Mucosa of rectum (tissue), 2 donors: ENCODE data around the gene RPS6KC1.
"Not testable (repeated sequence)": the region's sequence is repeated elsewhere in the genome, so short reads cannot be mapped to it uniquely, and the experiment has no call there.

Experiments
- H3K27ac ChIP-seq, 2 donors: one replicate each; pipeline ENCODE4 v1.7.0; 2013; ENCODE audit warnings: inconsistent platforms in 2 of 2, low read depth in 2 of 2, low read length in 2 of 2
- H3K27me3 ChIP-seq, 2 donors: one replicate each; pipeline ENCODE4 v1.7.0; 2013; ENCODE audit warnings: low read length in 2 of 2; ENCODE audit not compliant: control insufficient read depth in 2 of 2, insufficient read depth in 2 of 2
- H3K36me3 ChIP-seq, 2 donors: one replicate each; pipeline ENCODE4 v1.7.0; 2013; ENCODE audit warnings: low read length in 2 of 2; ENCODE audit not compliant: control insufficient read depth in 2 of 2, insufficient read depth in 2 of 2
- H3K4me1 ChIP-seq, 2 donors: one replicate each; pipeline ENCODE4 v1.7.0; 2013; ENCODE audit warnings: low read length in 2 of 2, mild to moderate bottlenecking in 1 of 2; ENCODE audit not compliant: control insufficient read depth in 2 of 2, insufficient read depth in 2 of 2
- H3K4me3 ChIP-seq, 2 donors: one replicate each; pipeline ENCODE4 v1.7.0; 2013; ENCODE audit warnings: low read length in 2 of 2
- H3K9ac ChIP-seq, 2 donors: one replicate each; pipeline ENCODE4 v1.7.0; 2013; ENCODE audit warnings: low read length in 2 of 2, low read depth in 1 of 2, mild to moderate bottlenecking in 1 of 2
- H3K9me3 ChIP-seq, 2 donors: one replicate each; pipeline ENCODE4 v1.7.0; 2013; ENCODE audit warnings: low read length in 2 of 2; ENCODE audit not compliant: control insufficient read depth in 2 of 2
- donor health status: healthy.
- donor health status: Normal muscosa, but diverticular disease.

Gene RPS6KC1

DNA sequence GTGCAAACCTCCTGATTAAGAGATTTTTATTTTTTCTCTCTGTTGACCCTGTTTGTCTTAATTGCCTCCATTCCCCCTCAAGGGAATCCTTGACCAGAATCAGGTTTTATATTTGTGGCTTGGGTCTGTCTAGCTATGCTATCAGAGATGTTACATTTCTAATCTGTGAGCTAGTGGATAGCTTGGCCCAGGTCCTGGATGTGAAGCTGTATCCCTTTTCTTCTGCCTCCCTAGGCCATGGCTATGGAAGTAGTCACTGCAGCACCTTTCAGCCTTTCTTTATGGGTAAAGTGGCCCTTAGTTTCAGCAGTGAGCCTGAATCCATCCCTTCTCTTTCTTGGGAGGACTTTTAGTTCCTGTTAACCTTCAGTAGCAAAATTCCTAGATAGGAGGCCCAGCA, 18.4 kb upstream of the RPS6KC1 start:
- Histone ChIP-seq H3K4me1 (no peaks in the 10 kb centered on the region), H3K4me3 (no peak overlapping the region), H3K27ac (no peak overlapping the region)

DNA sequence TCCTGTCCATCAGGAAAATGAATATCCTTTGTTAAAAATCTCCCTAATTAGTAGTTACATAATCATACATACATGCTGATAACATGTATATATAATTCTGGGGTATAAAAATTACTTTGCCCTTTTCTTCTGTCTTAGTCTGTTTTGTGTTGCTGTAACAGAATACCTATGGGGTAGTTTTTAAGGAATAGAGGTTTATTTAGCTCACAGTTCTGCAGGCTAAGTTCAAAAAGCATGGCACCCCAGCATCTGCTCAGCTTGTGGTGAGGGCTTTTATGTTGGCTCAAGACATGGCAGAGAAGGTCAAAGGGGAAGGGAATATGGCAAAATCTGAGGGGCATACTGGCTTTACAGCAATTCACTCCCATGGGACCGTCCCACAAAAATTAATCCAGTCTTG, 16.3 kb upstream of the RPS6KC1 start:
- Histone ChIP-seq H3K9ac (no peak overlapping the region), H3K27ac (no peak overlapping the region), H3K9me3 (peaks cover 0 to 2% of the 10 kb centered on the region in 2 donors), H3K27me3 (peaks cover 0 to 10% of the 10 kb centered on the region in 2 donors), H3K36me3 (no peaks in the 10 kb centered on the region), H3K4me1 (no peaks in the 10 kb centered on the region), H3K4me3 (no peak overlapping the region)

More for the DNA sequence above, 18.4 kb upstream of the RPS6KC1 start:
- Histone ChIP-seq H3K27me3 (peaks cover 0 to 10% of the 10 kb centered on the region in 2 donors), H3K9me3 (peaks cover 0 to 2% of the 10 kb centered on the region in 2 donors), H3K9ac (no peak overlapping the region), H3K36me3 (no peaks in the 10 kb centered on the region)

DNA sequence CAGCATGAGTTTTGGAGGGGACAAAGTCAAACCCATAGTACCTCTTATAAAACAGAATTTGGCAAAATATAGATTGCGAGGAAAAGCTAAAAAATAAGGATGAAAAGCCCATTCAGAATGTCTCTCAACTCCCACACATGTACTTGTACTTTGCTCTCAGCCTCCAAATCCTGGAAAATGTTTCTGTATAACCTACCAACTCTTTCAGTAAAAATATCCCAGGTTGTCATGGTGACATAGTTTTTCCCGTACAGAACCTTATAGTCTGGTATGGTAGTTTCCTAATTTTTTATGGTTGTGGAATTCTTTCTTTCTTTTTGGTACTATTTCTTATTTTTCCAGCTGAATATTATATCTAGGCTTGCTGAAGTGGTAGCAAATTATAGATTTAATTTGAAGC, 15.5 kb upstream of the RPS6KC1 start:
- Histone ChIP-seq H3K27me3 (peaks cover 0 to 9% of the 10 kb centered on the region in 2 donors), H3K4me3 (no peak overlapping the region), H3K4me1 (no peaks in the 10 kb centered on the region), H3K9ac (no peak overlapping the region), H3K27ac (no peak overlapping the region), H3K36me3 (no peaks in the 10 kb centered on the region), H3K9me3 (peaks cover 0 to 2% of the 10 kb centered on the region in 2 donors)

DNA sequence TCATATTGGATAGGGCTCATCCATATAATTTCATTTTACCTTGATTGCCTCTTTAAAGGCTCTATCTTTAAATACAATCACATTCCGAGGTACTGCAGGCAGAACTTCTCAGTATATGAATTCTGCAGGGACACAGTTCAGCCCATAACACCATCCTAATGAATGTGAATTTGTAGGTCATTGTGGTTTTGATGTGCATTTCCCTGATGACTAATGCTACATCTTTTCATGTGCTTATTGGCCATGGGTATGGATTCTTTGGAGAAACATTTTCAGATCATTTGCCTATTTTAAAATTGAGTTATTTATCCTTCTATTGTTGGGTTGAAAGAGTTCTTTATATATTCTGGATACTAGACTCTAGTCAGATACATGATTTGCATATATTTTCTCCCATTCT, 9.6 kb upstream of the RPS6KC1 start:
- Histone ChIP-seq H3K36me3 (no peaks in the 10 kb centered on the region), H3K27me3 (peaks cover 0 to 3% of the 10 kb centered on the region in 2 donors), H3K9me3 (no peaks in the 10 kb centered on the region), H3K4me1 (no peaks in the 10 kb centered on the region), H3K9ac (no peak overlapping the region), H3K27ac (no peak overlapping the region), H3K4me3 (no peak overlapping the region)

DNA sequence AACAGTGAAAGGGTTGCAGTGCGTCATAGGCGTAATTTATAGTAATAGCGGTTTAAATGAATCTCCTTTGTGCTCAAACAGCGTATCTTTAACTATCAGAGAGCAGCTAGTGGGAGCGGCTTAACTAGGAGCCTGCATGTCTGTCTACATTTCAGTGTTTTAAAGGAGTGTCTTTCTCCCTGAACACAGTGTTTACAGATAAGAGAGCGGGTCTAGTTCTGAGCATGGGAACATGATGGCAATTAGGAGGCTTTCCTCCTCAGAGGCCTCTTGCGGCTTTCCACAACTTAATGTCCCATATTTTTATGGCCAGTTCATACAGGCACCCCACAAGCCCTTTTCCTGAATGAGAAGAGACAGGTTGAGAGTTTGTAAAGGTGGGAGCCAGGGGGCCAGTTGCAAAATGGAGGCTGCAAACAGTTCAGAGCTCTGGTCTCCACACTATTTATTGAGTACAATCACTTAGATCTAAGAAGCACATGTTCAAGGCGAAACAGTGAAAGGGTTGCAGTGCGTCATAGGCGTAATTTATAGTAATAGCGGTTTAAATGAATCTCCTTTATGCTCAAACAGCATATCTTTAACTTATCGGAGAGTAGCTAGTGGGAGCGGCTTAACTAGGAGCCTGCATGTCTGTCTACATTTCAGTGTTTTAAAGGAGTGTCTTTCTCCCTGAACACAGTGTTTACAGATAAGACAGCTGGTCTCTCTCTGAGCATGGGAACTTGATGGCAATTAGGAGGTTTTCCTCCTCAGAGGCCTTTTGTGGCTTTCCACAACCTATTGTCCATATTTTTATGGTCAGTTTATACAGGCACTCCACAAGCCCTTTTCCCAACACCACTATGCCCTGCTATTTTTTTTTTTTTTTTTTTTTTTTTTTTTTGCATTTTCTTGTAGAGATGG, 5.5 kb upstream of the RPS6KC1 start:
- H3K9me3 ChIP-seq, H3K27ac ChIP-seq: not testable (repeated sequence)

DNA sequence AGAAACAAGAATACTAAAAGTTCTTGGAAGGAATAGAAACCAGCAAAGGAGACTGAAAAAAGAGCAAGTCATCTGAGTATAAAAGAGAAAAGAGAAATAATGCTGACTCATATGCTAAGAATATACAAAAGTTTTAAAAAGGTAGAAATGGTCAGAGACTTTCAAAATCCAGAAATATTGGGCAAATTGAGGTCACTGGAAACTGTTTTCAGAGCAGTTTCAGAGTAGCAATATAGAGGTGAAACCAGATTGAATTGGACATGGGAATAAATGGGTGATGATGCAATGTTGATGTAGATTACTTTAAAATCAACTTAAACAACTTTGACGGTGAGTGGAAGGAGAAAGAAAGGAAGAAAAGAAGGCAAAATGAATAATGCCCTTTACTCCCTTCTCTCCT, 1.8 kb upstream of the RPS6KC1 start:
- no peak overlapping the region for H3K27ac ChIP-seq
- H3K36me3 ChIP-seq = no peaks in the 10 kb centered on the region
- H3K9ac ChIP-seq = no peak overlapping the region
- peaks cover 0 to 8% of the 10 kb centered on the region in 2 donors for H3K4me1 ChIP-seq
- peaks cover 0 to 4% of the 10 kb centered on the region in 2 donors for H3K27me3 ChIP-seq
- no peak overlapping the region for H3K4me3 ChIP-seq
- no peaks in the 10 kb centered on the region for H3K9me3 ChIP-seq

More for the DNA sequence above, 5.5 kb upstream of the RPS6KC1 start:
- H3K4me3 ChIP-seq, H3K27me3 ChIP-seq, H3K9ac ChIP-seq, H3K36me3 ChIP-seq, H3K4me1 ChIP-seq: not testable (repeated sequence)

DNA sequence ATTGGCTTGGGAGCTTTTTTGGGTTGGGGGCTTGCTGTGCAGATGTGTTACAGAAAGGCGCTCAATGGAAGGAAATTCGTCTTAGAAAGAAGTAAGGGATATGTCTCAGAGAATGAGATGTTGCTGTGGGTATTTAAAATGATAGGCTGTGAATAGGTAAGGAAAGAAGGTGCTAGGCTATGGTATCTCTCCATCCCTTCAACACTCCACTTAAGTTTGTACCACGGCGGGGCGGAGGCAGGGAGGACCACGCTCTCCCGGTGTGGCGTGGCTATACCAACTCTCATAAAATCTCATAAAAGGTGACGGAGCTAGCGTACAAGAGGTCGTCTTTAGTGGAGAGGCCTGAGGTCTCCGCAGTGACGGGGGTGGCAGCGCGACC, 305 bp upstream of the RPS6KC1 start:
- Histone ChIP-seq H3K27ac (peak overlapping the region; percentile 67 to 82), H3K4me3 (peak overlapping the region; percentile 92 to 96), H3K36me3 (no peaks in the 10 kb centered on the region), H3K27me3 (peaks cover 0 to 4% of the 10 kb centered on the region in 2 donors), H3K9me3 (no peaks in the 10 kb centered on the region), H3K4me1 (peaks cover 0 to 8% of the 10 kb centered on the region in 2 donors), H3K9ac (peak overlapping the region; percentile 80)

DNA sequence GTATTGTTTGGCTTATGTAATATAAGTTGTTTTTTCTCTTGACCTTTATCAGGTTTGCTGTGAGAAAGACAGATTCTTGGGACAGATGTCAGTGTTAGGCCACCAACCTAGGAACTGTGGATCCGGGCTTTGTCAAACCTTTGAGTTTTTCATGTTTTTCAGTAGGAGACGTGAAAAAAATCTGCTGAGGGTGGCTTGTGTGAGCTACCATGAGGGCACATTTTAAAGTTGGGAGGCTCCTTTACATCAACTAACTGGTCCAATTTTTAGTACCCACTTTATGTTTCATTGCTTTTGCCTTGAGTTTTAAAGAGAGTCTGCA, 801 bp downstream of the RPS6KC1 start:
- Histone ChIP-seq H3K27ac (no peak overlapping the region), H3K27me3 (peaks cover 0 to 4% of the 10 kb centered on the region in 2 donors), H3K9me3 (no peaks in the 10 kb centered on the region), H3K4me1 (peaks cover 0 to 8% of the 10 kb centered on the region in 2 donors), H3K9ac (peak overlapping the region; percentile 80), H3K4me3 (peak overlapping the region; percentile 92 to 96), H3K36me3 (no peaks in the 10 kb centered on the region)

DNA sequence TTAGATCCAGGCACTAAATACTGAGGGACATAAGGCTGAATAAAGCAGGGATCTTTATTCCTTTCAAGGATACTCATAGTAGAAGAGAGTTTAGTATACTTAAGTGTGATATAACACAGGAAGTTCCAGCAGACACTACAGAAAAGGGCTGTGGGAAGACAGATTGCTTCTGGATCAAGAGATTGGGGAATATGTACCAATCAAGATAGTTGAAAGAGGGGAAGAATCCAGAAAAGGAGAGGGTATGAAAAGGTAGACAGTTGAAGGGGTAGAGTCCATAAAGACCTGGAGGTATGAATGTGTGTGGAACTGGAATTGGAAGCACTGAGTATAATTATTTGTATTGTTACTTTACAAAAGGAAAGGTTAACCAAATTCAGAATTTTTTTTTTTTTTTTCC, 2.4 kb downstream of the RPS6KC1 start:
- Histone ChIP-seq H3K9ac (no peak overlapping the region), H3K36me3 (no peaks in the 10 kb centered on the region), H3K4me3 (no peak overlapping the region), H3K9me3 (no peaks in the 10 kb centered on the region), H3K27ac (no peak overlapping the region), H3K4me1 (peaks cover 0 to 8% of the 10 kb centered on the region in 2 donors), H3K27me3 (peaks cover 0 to 4% of the 10 kb centered on the region in 2 donors)

DNA sequence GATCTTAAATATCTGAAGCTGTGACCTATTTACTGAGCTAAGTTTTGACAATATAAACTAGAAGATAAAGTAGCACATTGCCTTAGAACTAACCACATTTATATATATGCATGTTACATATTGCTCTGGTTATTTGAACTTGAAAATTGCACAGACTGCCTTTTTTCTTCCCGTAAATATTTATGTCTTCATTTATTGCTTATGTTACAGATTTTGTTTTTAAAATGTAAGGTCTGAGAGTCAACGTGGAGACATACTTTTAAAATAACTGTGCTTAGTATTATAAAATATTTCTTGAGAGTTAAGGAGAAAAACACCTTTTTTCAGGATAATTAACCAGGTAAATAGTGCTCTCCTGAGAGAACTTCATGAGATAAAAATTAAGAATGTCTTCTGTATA, 3.1 kb downstream of the RPS6KC1 start:
- Histone ChIP-seq H3K4me3 (no peak overlapping the region), H3K36me3 (no peaks in the 10 kb centered on the region), H3K27ac (no peak overlapping the region), H3K9me3 (no peaks in the 10 kb centered on the region), H3K9ac (no peak overlapping the region), H3K27me3 (peaks cover 0 to 2% of the 10 kb centered on the region in 2 donors), H3K4me1 (peaks cover 0 to 8% of the 10 kb centered on the region in 2 donors)
